GM18861 (cell line): Measurements from ENCODE around the gene TTC39A.
A peak's percentile ranks its signal among the peaks of the same experiment; 100 is the strongest.

ENCODE experiments used
- ATAC-seq: cut with Tn5 transposase; IDR thresholded peaks from one replicate; pipeline ENCODE4 v1.9.1; 2021; ENCODE audit not compliant: unreplicated experiment

Gene TTC39A

DNA sequence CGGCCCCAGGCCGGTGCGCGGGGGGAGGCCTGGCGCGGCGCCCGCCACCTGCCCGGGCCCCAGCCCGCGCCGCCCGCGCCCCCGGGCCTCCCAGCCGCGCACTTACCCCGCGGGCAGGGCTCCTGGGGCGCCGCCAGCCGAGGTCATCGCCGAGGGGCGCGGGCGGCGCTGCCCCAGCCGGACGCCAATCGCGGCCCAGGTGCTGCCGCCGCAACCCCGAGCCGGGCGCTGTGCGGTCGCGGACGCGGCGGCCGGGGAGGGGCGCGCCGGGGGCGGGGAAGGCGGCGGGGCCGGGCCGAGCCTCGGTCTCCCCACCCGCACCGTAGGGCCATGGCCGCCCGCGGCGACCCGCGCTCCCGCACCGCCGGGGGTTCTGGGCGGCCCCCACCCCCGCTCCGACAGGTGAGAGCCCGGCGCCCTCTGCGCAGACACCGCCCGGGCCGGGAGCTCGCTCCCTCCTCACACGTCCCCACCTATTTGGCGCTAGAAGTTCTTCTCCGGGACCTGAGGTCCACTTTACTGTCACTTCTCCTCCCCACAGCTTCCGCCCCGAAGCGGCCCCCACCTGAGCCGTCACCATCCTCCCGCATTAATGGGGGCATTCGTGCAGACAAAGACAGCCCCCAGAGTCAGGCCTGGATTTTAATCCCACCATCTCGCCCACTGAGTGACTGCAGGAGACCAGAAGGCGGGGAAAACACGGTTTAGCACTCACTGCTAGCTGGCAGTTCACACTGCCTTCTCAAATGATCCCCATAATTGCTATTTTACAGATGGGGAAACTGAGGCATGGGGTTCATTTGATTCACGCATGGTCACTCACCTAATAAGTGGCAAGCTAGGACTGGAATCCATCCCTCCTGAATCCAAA, at the start of gene TTC39A:
TTC39A (minus strand) TSS at position 232 of the 871 bp plus-strand sequence; CDS start at position 147, 85 bp downstream.
- ATAC-seq, result no peak

DNA sequence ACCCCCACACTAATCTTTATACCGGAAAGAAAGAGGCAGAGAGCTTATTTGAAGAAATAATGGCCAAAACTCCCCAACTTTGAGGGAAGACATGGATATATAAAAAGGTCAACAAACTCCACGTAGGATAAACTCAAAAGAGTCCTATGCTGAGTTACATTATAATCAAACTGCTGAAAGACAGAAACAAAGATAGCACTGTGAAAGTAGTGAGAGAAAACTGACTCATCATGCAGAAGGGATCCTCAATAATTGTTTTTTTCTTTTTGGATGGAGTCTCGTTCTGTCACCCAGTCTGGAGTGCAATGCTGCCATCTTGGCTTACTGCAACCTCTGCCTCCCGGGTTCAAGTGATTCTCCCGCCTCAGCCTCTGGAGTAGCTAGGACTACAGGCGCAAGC, 48.5 kb upstream of the TTC39A start:
- ATAC-seq, result no peak

DNA sequence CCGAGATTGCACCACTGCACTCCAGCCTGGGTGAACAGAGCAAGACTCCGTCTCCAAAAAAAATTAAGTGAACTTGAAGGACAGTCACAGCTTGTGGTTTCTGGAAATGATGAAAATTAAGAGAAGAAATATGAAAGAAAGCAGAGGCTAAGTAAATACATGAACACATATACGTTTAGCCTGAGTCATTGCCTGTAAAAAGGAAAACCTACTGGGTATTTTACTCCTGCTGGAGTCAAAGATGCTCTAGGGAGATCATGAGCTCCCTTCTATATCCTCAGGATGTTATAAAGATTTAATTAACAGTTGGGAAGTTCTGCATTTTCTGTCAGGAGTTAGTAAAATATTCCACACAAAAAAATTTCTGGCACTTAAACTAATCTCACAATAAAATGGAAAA, 43.5 kb upstream of the TTC39A start:
- ATAC-seq, result no peak

- ATAC-seq, result no peak
Observed at GRCh38 chr1:51372561-51372960, 42.2 kb upstream of the TTC39A start.

- ATAC-seq, result no peak
Observed at GRCh38 chr1:51369171-51369570, 38.8 kb upstream of the TTC39A start.

DNA sequence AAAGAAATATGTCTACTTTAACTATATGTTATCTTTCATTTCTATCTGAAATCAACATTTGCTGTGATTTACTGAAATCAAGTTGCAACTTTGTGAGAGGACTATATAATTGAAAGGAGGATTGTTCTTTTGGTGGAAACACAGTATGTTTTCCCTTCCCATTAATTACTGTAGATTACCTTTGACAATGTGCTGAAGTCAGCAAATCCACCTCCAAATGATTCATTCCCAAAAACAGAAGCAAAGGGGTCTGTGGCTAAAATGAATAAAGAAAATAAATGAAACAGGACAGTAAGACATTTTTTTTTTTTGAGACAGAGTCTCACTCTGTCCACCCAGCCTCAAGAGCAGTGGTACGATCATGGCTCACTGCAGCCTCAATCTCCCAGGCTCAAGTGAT, 35.4 kb upstream of the TTC39A start:
- ATAC-seq, result no peak

DNA sequence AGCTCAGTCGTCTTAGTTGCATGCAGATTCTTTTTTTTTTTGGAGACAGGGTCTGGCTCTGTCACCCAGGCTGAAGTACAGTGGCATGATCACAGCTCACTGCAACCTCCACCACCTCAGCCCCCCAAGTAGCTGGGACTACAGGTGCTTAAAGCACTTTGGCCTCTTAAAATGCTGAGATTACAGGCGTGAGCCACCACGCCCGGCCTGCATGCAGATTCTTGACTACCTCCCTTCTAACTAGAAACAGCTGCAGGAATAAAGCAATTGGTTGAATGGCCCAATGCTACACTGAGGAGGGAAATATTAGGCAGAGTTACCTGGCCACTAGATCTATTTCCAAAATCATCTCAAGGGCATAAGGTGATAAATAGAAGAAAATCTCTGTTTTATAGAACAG, 29.5 kb upstream of the TTC39A start:
- ATAC-seq, result no peak

GRCh38 chr1:51355382-51355781, 25.0 kb upstream of the TTC39A start:
- no peak for ATAC-seq

- ATAC-seq, result no peak
Observed at GRCh38 chr1:51354416-51354815, 24.1 kb upstream of the TTC39A start.

DNA sequence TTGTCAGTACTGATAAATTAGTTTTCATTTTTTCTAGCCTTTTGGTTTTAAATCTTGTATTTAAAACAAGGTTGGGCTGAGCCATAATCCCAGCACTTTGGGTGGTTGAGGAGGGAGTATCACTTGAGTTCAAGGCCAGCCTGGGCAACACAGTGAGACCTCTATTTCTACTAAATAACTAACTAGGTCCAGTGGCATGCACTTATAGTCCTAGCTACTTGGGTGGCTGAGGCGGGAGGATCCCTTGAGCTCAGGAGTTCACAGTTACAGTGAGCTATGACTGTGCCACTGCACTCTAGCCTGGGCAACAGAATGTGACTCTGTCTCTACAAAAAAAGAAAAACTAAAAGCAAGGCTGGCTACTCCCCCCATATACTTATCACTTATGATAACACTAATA, 21.5 kb upstream of the TTC39A start:
- ATAC-seq, result no peak

DNA sequence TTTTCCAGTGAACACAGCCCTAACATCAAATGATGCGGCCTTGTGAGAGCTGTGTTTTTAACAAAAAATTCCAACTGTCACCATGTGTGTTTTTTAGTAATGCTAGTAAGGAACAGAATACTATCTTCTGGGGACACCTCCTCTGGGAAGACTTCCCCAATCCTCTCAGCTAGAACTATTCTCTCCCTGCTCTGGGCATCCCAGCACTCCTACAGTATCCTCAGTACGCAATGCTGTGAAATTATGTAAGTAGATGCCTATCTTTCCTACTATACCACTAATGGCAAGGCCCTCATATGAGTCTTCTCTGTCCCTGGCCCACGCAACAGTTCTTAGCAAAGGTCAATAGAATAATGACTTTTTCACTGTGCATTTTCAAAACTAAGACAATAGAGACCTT, 19.5 kb upstream of the TTC39A start:
- ATAC-seq, result no peak

DNA sequence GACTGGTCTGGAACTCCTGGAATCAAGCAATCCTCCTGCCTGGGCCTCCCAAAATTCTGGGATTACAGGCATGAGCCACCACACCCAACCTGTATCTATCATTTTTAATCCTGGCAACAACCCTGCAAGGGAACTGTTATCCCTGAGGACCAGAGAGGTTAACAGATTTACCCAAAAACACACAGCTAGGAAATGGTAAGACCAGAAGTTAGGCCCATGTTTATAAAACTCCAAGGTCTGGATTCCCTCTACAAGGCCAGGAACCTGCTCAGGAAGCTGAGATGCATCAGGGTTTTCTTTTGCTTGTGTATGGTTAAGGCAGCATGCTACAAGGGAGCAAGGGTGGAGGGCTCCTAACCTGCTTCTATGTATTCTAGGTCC, 17.8 kb upstream of the TTC39A start:
- no peak for ATAC-seq

DNA sequence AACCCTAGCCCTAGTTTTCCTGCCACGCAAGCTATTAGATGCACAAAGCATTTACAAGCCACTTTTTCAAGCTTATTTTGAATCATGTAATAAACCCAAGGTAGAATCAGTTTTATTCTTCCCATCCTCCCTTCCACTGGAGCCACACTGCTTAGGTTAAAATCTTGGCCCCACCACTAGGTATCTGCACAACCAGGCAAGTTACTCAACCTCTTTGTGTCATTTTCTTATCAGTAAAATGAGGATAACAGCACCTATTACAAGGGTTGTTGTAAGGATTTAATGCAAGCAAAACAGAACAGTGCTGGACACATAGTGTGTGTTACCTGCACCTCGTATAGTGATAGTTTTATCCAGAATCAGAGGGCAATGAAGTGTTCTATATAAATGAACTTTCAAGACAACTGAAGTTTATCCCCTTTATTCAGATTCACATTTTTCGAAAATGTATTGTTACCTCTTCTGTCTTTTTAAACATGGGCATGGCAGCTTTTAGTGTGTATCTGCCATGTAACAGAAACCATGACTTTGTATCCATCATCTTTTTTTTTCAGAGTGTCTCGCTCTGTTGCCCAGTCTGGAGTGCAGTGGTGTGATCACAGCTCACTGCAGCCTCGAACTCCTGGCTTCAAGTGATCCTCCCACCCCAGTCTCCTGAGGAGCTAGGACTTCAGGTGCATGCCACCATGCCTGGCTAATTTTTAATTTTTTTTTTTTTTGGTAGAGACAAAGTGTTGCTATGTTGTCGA, 17.2 kb upstream of the TTC39A start:
- ATAC-seq, result no peak

DNA sequence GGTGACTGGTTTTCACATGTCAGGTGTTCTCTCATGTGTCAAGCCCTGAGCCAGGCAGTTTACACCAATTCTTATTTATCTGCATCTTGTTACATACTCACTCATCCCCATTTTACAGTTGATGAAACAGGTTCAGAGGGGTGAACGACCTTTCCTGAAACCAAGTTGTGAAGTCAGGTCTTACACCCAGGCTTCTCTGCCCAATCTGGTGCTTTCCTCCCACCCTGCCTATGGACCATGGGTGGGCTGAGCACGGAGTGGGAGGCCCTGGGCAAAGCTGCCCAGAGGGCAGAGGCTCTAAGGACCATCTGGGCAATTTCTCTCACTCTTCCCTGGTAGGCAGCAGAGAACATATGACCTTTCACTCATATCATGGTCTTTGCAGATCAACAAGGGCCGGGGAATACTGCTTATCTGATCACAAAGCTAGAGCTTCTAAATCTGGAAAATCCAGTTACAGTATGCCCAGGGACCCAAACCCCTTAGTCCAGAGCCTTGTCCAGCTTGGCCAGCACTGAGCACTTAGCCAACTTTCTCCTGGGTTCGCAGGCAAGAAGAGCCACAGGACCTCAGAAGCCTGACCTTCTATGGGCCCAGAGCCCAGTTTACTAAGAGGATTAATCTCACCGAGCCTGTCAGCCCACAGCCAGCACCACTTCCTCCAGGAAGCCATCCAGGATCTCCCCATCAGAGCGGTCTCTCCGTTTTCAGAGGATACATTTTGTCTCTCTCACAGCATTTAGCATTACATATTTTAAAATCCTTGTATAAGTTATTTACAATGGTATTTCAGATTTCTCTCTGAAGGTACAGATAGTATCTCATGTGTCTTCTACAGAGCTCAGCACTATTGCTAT, 16.0 kb upstream of the TTC39A start:
- ATAC-seq, result no peak

- no peak for ATAC-seq
Observed at GRCh38 chr1:51345300-51345687, 14.9 kb upstream of the TTC39A start.

- no peak for ATAC-seq
Observed at GRCh38 chr1:51344602-51345299, 14.4 kb upstream of the TTC39A start.

DNA sequence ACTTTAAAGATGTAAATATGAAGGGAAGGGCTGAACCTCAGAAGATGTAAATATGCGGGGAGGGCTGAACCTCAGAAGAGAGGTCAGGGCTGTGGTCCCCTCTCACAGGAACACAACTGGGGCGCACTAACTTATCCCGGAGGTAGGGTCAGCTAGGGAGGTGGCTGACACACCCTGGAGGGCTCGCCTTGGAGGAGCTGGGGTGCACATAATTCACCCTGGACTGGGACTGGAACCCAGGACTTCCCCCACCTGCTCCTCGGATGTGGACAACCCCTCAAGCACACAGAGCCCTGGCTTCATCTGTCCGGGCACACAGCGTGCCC, 13.9 kb upstream of the TTC39A start:
- ATAC-seq, result no peak

GRCh38 chr1:51343624-51344023, 13.3 kb upstream of the TTC39A start:
- ATAC-seq, result no peak

DNA sequence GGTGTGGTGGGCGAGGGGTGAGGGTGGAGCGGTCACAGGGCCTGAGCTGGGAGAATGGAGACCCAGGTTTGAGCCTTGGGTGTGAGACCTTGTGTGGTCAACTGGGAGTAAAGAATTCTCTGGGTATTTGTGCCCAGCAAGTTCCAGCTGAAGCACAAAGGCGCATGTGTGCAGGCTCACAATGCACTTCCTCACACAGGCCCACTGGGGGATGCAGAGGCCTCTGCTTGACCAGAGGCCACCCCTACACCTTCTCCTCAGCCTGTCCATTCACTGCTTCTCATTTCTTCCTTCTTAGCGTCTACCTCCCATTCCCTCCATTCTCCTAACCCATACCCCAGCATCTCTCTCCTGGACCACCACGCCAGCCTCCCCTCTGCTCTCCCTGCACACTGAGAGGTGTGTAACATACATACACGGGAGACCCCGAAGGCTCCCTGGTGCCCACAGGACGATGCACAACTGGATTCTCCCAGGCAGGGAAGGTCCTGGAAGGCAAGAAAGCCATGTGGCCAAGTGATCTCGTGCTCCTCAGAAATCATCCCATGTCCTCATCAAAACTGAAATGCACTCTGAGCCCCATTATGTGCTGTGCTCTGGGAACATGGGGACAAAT, 12.3 kb upstream of the TTC39A start:
- ATAC-seq, result no peak

DNA sequence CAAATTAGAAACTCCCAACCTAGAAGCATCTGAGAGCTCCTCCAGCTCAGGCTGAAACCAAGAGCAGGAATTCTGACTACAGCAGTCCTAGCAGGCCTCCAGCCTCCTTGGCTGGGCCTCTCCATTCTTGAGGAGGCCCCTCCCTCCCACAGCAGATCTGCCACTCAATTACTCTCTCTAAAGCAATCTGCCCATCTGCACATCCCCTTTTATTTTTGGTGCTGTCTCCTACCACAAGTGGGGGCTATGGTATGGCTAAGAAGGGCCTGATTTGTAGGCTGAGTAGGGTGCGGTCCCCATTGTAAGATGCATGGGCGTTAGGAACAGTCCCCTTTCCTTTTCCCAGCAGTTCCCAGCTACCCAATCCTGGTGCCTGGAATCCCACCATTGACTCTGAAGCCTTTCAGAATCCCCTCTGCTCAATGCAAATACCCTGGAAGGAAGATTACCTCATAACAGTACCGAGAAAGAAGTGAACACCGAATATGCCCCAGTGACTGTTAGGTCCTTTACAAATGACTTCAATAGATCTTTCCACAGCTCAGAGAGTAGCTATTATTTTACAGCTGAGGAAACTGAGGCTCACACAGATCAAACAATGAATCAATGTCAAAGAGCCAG, 11.6 kb upstream of the TTC39A start:
- peak; percentile 66 for ATAC-seq
